ENCODE data around the gene ZNF592.

GRCh38 chr15:84831028-84831427, 82.6 kb downstream of the ZNF592 start:
- TF ChIP-seq CTCF (IDR thresholded peaks at IDR 0.05; ENCODE audit: low read length) (no peak), EZH2 (IDR thresholded peaks at IDR 0.05; ENCODE audit: borderline replicate concordance, low read length) (no peak)

Measured in OCI-LY1 (cell line).